Adrenal gland (tissue), 12 donors: Measurements from ENCODE around the gene FBXW8. TPM values are rescaled to one million over a fixed set of nuclear protein-coding genes. Genes with fewer than 3 reads are reported as not detected.

Source experiments
- DNase-seq, 7 donors: peaks; one replicate each; pipeline ENCODE4 v3.0.0-alpha.2; 2019 to 2020
- H3K27ac ChIP-seq, 5 donors: fragments of 200-600 bp; sonication (generic) in 4 of 5; 1 replicate in 3 of 5; 2 replicates in 2 of 5; pipeline versions ENCODE4 v1.5.1 to v1.8.0; 2016 to 2020; ENCODE audit warnings: mild to moderate bottlenecking in 1 of 5
- H3K27me3 ChIP-seq: fragments of 200-600 bp; 2 replicates; pipeline ENCODE4 v1.8.0; 2021
- H3K36me3 ChIP-seq, 2 donors: fragments of 200-600 bp; replicated peaks in 1 of 2; 1 replicate in 1 of 2; 2 replicates in 1 of 2; pipeline versions ENCODE4 v1.5.1 to v1.8.0; 2018 to 2022
- H3K4me1 ChIP-seq, 2 donors: fragments of 200-600 bp; replicated peaks in 1 of 2; 1 replicate in 1 of 2; 2 replicates in 1 of 2; pipeline versions ENCODE4 v1.5.1 to v1.8.0; 2018 to 2021
- H3K4me3 ChIP-seq, 4 donors: fragments of 200-600 bp; sonication (generic) in 3 of 4; one replicate each; pipeline ENCODE4 v1.5.1; 2016 to 2018
- H3K9me3 ChIP-seq, 3 donors: fragments of 200-600 bp; sonication (generic) in 1 of 3; replicated peaks in 1 of 3; 1 replicate in 2 of 3; 2 replicates in 1 of 3; pipeline versions ENCODE4 v1.5.1 to v1.8.0; 2016 to 2021
- POLR2A ChIP-seq, 2 donors: fragments of 450-650 bp; IDR thresholded peaks; one replicate each; pipeline ENCODE4 v1.6.1; 2017; ENCODE audit warnings: antibody characterized with exemption in 2 of 2, mild to moderate bottlenecking in 2 of 2, moderate library complexity in 1 of 2
- WGBS, 4 donors: extraction: QIAGEN DNeasy Blood & Tissue Kit in 2 of 4; methylation state at CpG; one replicate each; pipeline versions ENCODE4 v1.1.5 to v1.1.7; 2013 to 2017; 5-methylcytosine and 5-hydroxymethylcytosine counted together
- intact Hi-C, 2 donors: fragments of 100-400 bp; cut with DNase I; formaldehyde crosslinking; loops; one replicate each; pipeline versions ENCODE4 v1.14.1 to v1.15.0; 2022 to 2023
- polyA plus RNA-seq, 3 donors: library from polyadenylated mRNA; stranded (reverse); fragments of 200-250 nt in 2 of 3; fragments of 350-450 nt in 1 of 3; fragmentation: Illumina TruSeq in 1 of 3; extraction: RNeasy Lipid Tissue Mini Kit (QIAGEN cat#74804) in 1 of 3; gene quantifications; one replicate each; pipeline ENCODE4 v1.2.3, GENCODE V29; 2013 to 2014
- total RNA-seq, 9 donors: library from RNA; depleted of rRNA in 4 of 9; stranded (reverse); fragments of >200 nt in 4 of 9; fragments of 120-200 nt in 1 of 9; fragmentation: NEBNext Ultra II Directional in 1 of 9; extraction: Animal tissue kit (Norgen Biotek cat#: 25700) in 1 of 9; gene quantifications; one replicate each; pipeline versions ENCODE4 v1.1.0 to v1.2.4, GENCODE V29; 2013 to 2023
- TF ChIP-seq, protein P1 (sequence below), 6 experiments: fragments of 450-650 bp in 4 of 6; fragments of 200-600 bp in 2 of 6; sonication (generic) in 1 of 6; IDR thresholded peaks; 1 replicate in 5 of 6; 2 replicates in 1 of 6; pipeline versions ENCODE4 v1.5.1 to v1.8.0; 2016 to 2021; ENCODE audit warnings: antibody characterized with exemption in 6 of 6, mild to moderate bottlenecking in 2 of 6, moderate library complexity in 1 of 6
- donor health status: healthy with polysubstance abuse.
- donor health status: Bipolar disorder and iron deficiency.
- donor health status: DM: yes; HTN: yes; CAD: no.
- donor health status: DM: no; HTN: no; CAD: no.
- donor health status: DM: no; HTN: no; CAD: no.
- donor health status: DM: yes; HTN: yes; CAD: no.

The FBXW8 gene
- total and polyA plus RNA-seq, 12 donors = 2.9 to 19.1 (median 14.3) TPM

DNA sequence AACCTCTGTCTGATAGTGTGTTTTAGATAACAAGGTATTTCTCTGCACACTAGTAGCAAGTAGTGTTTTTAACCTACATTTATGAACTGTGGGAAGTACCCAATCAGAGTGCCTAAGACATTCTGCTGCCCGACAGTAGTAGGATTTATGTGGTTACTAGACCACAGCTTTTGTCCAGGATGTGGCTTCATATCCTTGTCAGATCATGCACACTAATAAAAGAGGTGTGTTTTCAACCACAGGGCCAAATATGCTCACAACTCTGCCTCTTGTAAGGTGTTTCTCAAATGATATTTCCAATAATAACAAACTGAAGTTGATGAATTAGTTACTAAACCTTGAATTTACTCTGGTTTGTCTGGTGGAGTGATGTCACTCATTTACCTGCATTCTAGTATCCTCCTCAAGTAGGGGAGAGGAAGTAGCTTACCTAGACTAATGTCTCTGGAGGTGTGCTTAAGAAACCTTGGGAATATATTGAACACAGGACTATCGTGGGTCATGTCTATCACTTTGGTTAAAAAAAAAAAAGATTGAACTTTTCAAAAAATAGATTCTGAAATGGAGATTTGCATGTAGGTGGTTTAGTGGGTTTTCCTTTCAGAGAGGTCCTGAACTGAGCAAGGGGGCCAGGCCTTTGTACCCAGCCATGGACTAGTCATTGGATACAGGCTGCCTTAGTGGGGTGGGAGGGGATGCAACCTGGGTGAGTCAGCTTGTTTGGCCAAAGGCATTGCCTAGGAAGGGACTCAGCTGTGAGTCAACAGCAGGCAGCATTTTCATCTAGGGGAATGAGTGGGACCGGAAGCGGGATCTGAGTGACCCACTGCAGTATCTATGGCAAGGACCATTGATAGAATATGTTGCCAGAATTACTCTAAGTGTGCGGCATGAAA is 14.1 kb downstream of the FBXW8 start:
- 62 to 72% (median 65%) methylated on average over 5 of the region's 5 CpGs for WGBS, 4 donors
- intact Hi-C loops = no loop called here
- no peak for TF ChIP-seq POLR2A (IDR thresholded peaks at IDR 0.05)
- TF ChIP-seq, protein P1, sequence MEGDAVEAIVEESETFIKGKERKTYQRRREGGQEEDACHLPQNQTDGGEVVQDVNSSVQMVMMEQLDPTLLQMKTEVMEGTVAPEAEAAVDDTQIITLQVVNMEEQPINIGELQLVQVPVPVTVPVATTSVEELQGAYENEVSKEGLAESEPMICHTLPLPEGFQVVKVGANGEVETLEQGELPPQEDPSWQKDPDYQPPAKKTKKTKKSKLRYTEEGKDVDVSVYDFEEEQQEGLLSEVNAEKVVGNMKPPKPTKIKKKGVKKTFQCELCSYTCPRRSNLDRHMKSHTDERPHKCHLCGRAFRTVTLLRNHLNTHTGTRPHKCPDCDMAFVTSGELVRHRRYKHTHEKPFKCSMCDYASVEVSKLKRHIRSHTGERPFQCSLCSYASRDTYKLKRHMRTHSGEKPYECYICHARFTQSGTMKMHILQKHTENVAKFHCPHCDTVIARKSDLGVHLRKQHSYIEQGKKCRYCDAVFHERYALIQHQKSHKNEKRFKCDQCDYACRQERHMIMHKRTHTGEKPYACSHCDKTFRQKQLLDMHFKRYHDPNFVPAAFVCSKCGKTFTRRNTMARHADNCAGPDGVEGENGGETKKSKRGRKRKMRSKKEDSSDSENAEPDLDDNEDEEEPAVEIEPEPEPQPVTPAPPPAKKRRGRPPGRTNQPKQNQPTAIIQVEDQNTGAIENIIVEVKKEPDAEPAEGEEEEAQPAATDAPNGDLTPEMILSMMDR (IDR thresholded peaks at IDR 0.05) = no peak
- no peaks in the 10 kb centered on the region for H3K27me3 ChIP-seq
- no peaks in the 10 kb centered on the region for H3K9me3 ChIP-seq
- no peaks in the 10 kb centered on the region for H3K4me1 ChIP-seq
- peaks cover 0 to 10% of the 10 kb centered on the region in 2 donors for H3K36me3 ChIP-seq
- H3K27ac ChIP-seq = no peak overlapping the region
- H3K4me3 ChIP-seq = no peak overlapping the region
- peak in 5 of 7 donors; percentile 12 to 54 (median 35) for DNase-seq

DNA sequence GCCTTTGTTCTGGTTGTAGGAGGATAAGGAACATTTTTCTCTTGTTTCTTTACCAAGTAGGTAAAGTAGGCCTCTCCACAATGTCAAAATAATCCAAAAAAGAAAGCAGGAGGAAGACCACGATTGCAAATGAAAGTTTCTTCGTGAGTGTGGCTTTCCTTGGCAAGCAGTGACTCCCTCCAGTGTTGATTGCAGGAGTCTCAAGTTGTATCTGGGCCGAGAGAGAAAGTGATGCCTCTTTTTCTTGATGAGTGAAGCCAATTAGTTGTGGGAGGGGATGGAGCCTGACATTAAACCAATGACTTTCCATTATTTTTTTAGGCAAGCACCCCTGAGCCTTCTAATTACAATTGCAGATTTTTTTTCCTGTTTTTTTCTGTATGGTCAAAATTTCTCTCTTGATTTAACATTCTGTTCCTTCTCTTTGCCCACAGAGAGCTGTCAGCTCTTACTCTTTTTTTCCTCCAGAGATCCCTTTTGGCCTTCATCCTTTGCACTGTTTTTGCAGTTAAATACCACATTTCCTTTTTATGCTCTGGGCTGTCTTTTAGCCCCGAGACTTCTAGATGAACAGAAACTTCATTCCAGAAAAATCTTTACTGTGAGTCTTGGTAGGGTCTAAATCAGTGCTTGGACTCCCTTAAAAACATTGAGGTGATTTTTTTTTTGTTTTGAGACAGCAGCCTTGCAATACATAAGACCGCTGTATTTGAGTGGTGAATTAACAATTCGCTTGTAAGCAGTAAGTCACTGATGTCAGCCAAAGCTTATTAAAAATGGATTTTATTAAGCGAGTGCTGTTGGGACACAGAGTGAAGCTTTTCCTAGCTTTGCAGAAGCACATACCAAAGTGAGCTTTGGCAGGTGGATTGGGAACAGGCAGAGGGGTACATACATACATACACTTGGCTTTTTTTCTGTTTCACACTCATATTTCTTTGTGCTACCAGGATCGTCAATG is 15.8 kb downstream of the FBXW8 start:
- peak overlapping the region in 1 of 5 donors; percentile 7 for H3K27ac ChIP-seq
- H3K4me3 ChIP-seq = no peak overlapping the region
- intact Hi-C loops = no loop called here
- no peak for TF ChIP-seq POLR2A (IDR thresholded peaks at IDR 0.05)
- TF ChIP-seq, protein P1 (IDR thresholded peaks at IDR 0.05) = no peak
- no peaks in the 10 kb centered on the region for H3K4me1 ChIP-seq
- DNase-seq = no peak
- H3K9me3 ChIP-seq = no peaks in the 10 kb centered on the region
- no peaks in the 10 kb centered on the region for H3K27me3 ChIP-seq
- 53 to 66% (median 58%) methylated on average over 8 of the region's 8 CpGs for WGBS, 4 donors
- peaks cover 0 to 13% of the 10 kb centered on the region in 2 donors for H3K36me3 ChIP-seq

GRCh38 chr12:116927244-116927940 is 16.6 kb downstream of the FBXW8 start:
- WGBS, 4 donors = 72 to 79% (median 75%) methylated on average over 9 of the region's 9 CpGs
- intact Hi-C loops = no loop called here
- DNase-seq = no peak
- peak overlapping the region in 1 of 5 donors; percentile 7 for H3K27ac ChIP-seq
- no peak overlapping the region for H3K4me3 ChIP-seq
- no peaks in the 10 kb centered on the region for H3K27me3 ChIP-seq
- TF ChIP-seq POLR2A (IDR thresholded peaks at IDR 0.05) = no peak
- TF ChIP-seq, protein P1 (IDR thresholded peaks at IDR 0.05) = no peak
- no peaks in the 10 kb centered on the region for H3K9me3 ChIP-seq
- no peaks in the 10 kb centered on the region for H3K4me1 ChIP-seq
- H3K36me3 ChIP-seq = peaks cover 0 to 13% of the 10 kb centered on the region in 2 donors
